Putamen (tissue), 1 donor: ENCODE results near the gene TNFSF4.

Experiments used
- DNase-seq: peaks from one replicate; pipeline ENCODE4 v3.0.0-alpha.2; 2016; ENCODE audit warnings: low spot score

TNFSF4 gene

GRCh38 chr1:173210716-173211231 lies 3.6 kb upstream of the TNFSF4 start:
- no peak for DNase-seq

GRCh38 chr1:173210283-173210682 lies 3.2 kb upstream of the TNFSF4 start:
- DNase-seq = no peak

- DNase-seq = no peak
Observed at GRCh38 chr1:173208868-173209267, 1.7 kb upstream of the TNFSF4 start.

GRCh38 chr1:173208146-173208545 lies 1.0 kb upstream of the TNFSF4 start:
- DNase-seq = no peak

- DNase-seq = no peak
Observed at GRCh38 chr1:173205146-173206051, 1.7 kb downstream of the TNFSF4 start.

- no peak for DNase-seq
Observed at GRCh38 chr1:173204693-173205092, 2.4 kb downstream of the TNFSF4 start.

GRCh38 chr1:173202424-173203145 lies 4.5 kb downstream of the TNFSF4 start:
- peak; percentile 13 for DNase-seq

GRCh38 chr1:173201969-173202368 lies 5.2 kb downstream of the TNFSF4 start:
- DNase-seq = no peak

GRCh38 chr1:173195596-173196088 lies 11.5 kb downstream of the TNFSF4 start:
- DNase-seq = no peak

- no peak for DNase-seq
Observed at GRCh38 chr1:173193639-173194038, 13.5 kb downstream of the TNFSF4 start.

GRCh38 chr1:173191011-173191705 lies 16.0 kb downstream of the TNFSF4 start:
- DNase-seq = no peak

GRCh38 chr1:173190101-173190936 lies 16.8 kb downstream of the TNFSF4 start:
- DNase-seq = peak; percentile 27

GRCh38 chr1:173187671-173188237 lies 19.4 kb downstream of the TNFSF4 start:
- no peak for DNase-seq

GRCh38 chr1:173181791-173182190 lies 25.3 kb downstream of the TNFSF4 start:
- no peak for DNase-seq

GRCh38 chr1:173176246-173176645 lies 30.9 kb downstream of the TNFSF4 start:
- no peak for DNase-seq

GRCh38 chr1:173175514-173176145 lies 31.5 kb downstream of the TNFSF4 start:
- DNase-seq = no peak

GRCh38 chr1:173173388-173173787 lies 33.7 kb downstream of the TNFSF4 start:
- no peak for DNase-seq

GRCh38 chr1:173171152-173171551 lies 36.0 kb downstream of the TNFSF4 start:
- no peak for DNase-seq

GRCh38 chr1:173168941-173169340 lies 38.2 kb downstream of the TNFSF4 start:
- DNase-seq = no peak

- DNase-seq = no peak
Observed at GRCh38 chr1:173164686-173165085, 42.4 kb downstream of the TNFSF4 start.
